ENCODE results near the gene VOPP1. TPM values are rescaled to one million over a fixed set of nuclear protein-coding genes. Genes with fewer than 3 reads are reported as not detected.
"Not testable (repeated sequence)": the region's sequence is repeated elsewhere in the genome, so short reads cannot be mapped to it uniquely, and the experiment has no call there.

The VOPP1 gene
- total RNA-seq, 1 donor from 2014 or later: 50.7 TPM

DNA sequence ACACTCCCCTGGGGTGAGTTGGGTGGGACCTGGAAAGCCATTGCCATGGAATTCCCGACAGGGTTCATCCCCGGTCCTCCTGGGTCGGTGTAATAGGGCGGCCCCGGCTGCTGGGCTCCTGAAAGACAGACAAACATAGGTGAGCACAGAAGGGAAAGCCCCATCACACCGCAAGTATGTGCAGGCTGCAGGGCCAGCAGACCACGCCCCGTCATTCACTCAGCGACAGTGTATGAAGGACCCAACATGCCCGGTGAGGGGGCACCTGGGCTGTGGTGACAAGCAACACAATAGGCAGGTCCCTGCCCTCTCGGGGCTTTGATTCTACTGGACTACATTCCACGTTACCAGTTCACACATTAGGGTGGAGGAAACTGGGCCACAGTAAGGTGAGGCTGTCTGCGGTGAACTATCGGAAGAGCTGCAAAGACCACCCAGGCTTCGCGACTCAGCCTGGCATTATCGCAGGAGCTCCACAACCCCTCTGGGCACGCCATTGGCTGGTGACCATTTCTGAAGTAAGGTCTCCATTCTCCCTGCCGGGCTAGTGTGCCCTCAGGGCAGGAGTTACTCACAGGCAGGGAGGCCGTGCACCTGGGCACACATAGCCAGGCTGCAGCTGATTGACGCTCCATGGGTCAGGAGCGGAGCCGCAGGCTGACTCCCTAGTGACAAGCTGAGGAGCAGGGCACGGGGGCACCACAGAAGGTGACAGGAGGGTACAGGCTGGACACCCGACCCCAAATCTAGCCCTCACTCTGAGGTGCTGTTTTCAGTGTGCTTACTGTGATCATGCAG lies 99.2 kb downstream of the VOPP1 start:
- no peak overlapping the region for H3K4me3 Mint-ChIP-seq
- TF ChIP-seq, protein P1, sequence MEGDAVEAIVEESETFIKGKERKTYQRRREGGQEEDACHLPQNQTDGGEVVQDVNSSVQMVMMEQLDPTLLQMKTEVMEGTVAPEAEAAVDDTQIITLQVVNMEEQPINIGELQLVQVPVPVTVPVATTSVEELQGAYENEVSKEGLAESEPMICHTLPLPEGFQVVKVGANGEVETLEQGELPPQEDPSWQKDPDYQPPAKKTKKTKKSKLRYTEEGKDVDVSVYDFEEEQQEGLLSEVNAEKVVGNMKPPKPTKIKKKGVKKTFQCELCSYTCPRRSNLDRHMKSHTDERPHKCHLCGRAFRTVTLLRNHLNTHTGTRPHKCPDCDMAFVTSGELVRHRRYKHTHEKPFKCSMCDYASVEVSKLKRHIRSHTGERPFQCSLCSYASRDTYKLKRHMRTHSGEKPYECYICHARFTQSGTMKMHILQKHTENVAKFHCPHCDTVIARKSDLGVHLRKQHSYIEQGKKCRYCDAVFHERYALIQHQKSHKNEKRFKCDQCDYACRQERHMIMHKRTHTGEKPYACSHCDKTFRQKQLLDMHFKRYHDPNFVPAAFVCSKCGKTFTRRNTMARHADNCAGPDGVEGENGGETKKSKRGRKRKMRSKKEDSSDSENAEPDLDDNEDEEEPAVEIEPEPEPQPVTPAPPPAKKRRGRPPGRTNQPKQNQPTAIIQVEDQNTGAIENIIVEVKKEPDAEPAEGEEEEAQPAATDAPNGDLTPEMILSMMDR (conservative IDR thresholded peaks at IDR 0.05): no peak
- H3K27ac Mint-ChIP-seq (ENCODE audit: unreplicated experiment): no peak overlapping the region
- DNase-seq (ENCODE audit: low read depth, low spot score): no peak
- H3K9me3 Mint-ChIP-seq: no peaks in the 10 kb centered on the region
- peaks cover 9% of the 10 kb centered on the region for H3K36me3 Mint-ChIP-seq (ENCODE audit: low read depth)
- H3K4me1 Mint-ChIP-seq: peaks cover 5% of the 10 kb centered on the region
- H3K27me3 Mint-ChIP-seq (ENCODE audit: low read depth): no peaks in the 10 kb centered on the region

DNA sequence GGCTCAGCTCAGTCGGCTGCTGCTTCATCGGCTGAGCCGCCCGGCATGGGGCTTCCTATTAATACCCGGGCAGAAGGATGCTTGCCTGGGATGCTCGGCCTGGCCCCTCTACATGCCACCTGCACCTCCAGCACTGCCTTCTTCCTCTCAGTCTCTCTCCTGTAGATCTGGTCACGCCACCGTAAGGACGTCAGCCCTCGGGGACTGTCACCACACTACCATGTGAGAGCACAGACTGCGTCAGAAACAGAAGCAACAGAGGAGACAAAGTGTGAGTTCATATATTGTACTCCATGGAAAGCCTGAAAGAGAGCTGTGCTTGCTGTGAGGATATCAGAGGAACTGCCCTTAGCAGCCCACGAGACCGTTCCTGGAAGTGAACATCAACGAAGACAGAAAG lies 99.9 kb downstream of the VOPP1 start:
- H3K27me3 Mint-ChIP-seq (ENCODE audit: low read depth); H3K4me1 Mint-ChIP-seq; H3K4me3 Mint-ChIP-seq; H3K9me3 Mint-ChIP-seq; DNase-seq (ENCODE audit: low read depth, low spot score); H3K27ac Mint-ChIP-seq (ENCODE audit: unreplicated experiment): not testable (repeated sequence)
- peaks cover 13% of the 10 kb centered on the region for H3K36me3 Mint-ChIP-seq (ENCODE audit: low read depth)

DNA sequence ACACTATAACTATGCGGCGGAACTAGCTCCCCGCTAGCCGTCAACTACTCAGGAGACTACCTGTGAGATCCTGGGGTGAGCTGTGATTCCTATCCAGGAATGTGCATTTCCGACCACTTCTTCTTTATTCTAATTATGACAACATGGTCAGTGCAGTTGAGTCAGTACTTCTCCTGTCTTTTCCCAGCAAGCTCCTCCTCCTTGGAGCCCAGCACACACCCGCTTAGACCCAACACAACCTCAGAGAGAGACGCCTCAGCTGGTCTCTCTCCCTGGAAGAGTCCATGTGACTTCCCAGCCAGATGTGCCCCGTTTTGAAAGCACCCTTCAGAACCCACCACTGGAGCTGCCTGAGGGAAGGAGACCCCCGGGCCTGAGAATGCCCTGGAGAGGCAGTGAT lies 100.7 kb downstream of the VOPP1 start:
- not testable (repeated sequence) for H3K27me3 Mint-ChIP-seq (ENCODE audit: low read depth); H3K4me1 Mint-ChIP-seq; H3K27ac Mint-ChIP-seq (ENCODE audit: unreplicated experiment); H3K4me3 Mint-ChIP-seq; DNase-seq (ENCODE audit: low read depth, low spot score); H3K9me3 Mint-ChIP-seq
- peaks cover 19% of the 10 kb centered on the region for H3K36me3 Mint-ChIP-seq (ENCODE audit: low read depth)

DNA sequence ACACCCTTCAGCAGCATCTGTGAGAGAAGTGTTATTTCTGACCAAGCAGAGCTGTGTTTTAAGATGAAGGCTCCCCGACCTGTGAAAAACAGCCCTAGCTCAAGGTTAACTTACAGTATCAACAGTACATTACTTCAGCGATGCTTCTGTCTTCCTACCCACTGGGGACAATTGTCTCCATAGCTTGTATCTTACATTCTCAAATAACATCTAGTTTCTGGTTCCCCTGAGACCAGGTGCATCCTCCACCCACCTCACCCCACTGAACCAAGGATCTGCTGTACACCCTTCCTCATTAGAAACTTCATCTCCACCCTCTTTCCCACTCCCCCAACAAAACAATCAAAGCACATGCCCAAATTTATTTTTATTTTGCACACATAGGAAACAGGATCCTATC lies 102.0 kb downstream of the VOPP1 start:
- H3K27ac Mint-ChIP-seq (ENCODE audit: unreplicated experiment): no peak overlapping the region
- no peaks in the 10 kb centered on the region for H3K27me3 Mint-ChIP-seq (ENCODE audit: low read depth)
- H3K9me3 Mint-ChIP-seq: no peaks in the 10 kb centered on the region
- TF ChIP-seq, protein P1 (conservative IDR thresholded peaks at IDR 0.05): no peak
- H3K4me3 Mint-ChIP-seq: no peak overlapping the region
- H3K36me3 Mint-ChIP-seq (ENCODE audit: low read depth): peaks cover 27% of the 10 kb centered on the region
- H3K4me1 Mint-ChIP-seq: peaks cover 5% of the 10 kb centered on the region
- no peak for DNase-seq (ENCODE audit: low read depth, low spot score)

DNA sequence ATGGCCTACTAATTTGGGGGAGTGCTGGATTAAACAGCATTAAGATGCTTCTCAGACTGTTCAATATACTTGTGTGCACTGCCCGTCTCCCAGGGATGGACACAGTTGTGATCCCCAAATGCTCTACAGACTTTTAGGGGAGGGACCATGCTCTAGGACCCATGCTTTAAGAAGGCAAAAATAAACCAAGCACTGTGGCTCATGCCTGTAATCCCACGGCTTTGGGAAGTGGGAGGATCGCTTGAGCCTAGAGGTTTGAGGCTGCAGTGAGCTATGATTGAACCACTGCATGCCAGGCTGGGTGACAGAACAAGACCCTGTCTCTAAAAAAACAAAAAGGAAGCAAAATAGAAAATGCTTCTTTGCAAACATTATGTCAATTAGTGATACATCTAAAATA lies 102.6 kb downstream of the VOPP1 start:
- H3K27me3 Mint-ChIP-seq (ENCODE audit: low read depth): no peaks in the 10 kb centered on the region
- H3K9me3 Mint-ChIP-seq: no peaks in the 10 kb centered on the region
- H3K4me3 Mint-ChIP-seq: no peak overlapping the region
- DNase-seq (ENCODE audit: low read depth, low spot score): no peak
- TF ChIP-seq, protein P1 (conservative IDR thresholded peaks at IDR 0.05): no peak
- no peak overlapping the region for H3K27ac Mint-ChIP-seq (ENCODE audit: unreplicated experiment)
- H3K36me3 Mint-ChIP-seq (ENCODE audit: low read depth): peaks cover 32% of the 10 kb centered on the region
- H3K4me1 Mint-ChIP-seq: peaks cover 5% of the 10 kb centered on the region

DNA sequence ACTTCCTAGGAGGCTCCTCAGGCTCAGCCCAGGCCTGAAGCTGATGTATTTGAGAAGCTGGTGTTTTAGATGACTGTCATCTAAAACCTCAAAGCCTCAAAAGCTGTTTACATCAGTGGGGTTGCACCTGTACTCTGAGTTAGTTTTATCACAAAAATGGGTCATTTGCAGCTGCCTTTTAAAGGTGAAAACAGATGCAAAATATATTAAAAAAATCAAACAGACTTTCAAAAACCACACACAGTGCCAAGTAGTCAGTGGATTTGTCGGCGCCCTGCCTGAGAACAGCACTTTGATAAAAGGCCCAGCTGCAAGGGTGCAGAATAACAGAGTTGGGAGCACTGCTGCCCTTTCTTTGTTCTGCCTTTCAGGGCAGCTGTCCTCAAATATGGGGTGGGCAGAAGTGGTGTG lies 103.0 kb downstream of the VOPP1 start:
- TF ChIP-seq, protein P1 (conservative IDR thresholded peaks at IDR 0.05): no peak
- no peaks in the 10 kb centered on the region for H3K27me3 Mint-ChIP-seq (ENCODE audit: low read depth)
- H3K4me1 Mint-ChIP-seq: peaks cover 5% of the 10 kb centered on the region
- no peak overlapping the region for H3K4me3 Mint-ChIP-seq
- H3K36me3 Mint-ChIP-seq (ENCODE audit: low read depth): peaks cover 35% of the 10 kb centered on the region
- H3K9me3 Mint-ChIP-seq: no peaks in the 10 kb centered on the region
- no peak overlapping the region for H3K27ac Mint-ChIP-seq (ENCODE audit: unreplicated experiment)
- DNase-seq (ENCODE audit: low read depth, low spot score): no peak
